Nephron progenitor cell (in vitro differentiated cells): ENCODE results near the gene ZBTB48.

Source experiments
- DNase-seq: peaks from one replicate; pipeline ENCODE4 v3.0.0; 2021
- H3K27ac Mint-ChIP-seq: 2 replicates; pipeline ENCODE4 v1.8.0; 2021; ENCODE audit warnings: mild to moderate bottlenecking, moderate library complexity, mixed read lengths
- H3K27me3 Mint-ChIP-seq: 2 replicates; pipeline ENCODE4 v1.8.0; 2021; ENCODE audit warnings: mild to moderate bottlenecking, low read depth, mixed read lengths; ENCODE audit not compliant: poor library complexity
- H3K36me3 Mint-ChIP-seq: 2 replicates; pipeline ENCODE4 v1.8.0; 2021; ENCODE audit warnings: low read depth, mixed read lengths
- H3K4me1 Mint-ChIP-seq: 2 replicates; pipeline ENCODE4 v1.8.0; 2021; ENCODE audit warnings: mixed read lengths
- H3K4me3 Mint-ChIP-seq: 2 replicates; pipeline ENCODE4 v1.8.0; 2021; ENCODE audit warnings: mild to moderate bottlenecking, moderate library complexity, mixed read lengths
- H3K9me3 Mint-ChIP-seq: 2 replicates; pipeline ENCODE4 v1.8.0; 2021; ENCODE audit warnings: mild to moderate bottlenecking, moderate library complexity, mixed read lengths
- TF ChIP-seq, protein P1 (sequence below): fragments of 200-600 bp; sonication (generic); IDR thresholded peaks from 2 replicates; pipeline ENCODE4 v1.5.0; 2021; ENCODE audit warnings: antibody characterized with exemption

The ZBTB48 gene

DNA sequence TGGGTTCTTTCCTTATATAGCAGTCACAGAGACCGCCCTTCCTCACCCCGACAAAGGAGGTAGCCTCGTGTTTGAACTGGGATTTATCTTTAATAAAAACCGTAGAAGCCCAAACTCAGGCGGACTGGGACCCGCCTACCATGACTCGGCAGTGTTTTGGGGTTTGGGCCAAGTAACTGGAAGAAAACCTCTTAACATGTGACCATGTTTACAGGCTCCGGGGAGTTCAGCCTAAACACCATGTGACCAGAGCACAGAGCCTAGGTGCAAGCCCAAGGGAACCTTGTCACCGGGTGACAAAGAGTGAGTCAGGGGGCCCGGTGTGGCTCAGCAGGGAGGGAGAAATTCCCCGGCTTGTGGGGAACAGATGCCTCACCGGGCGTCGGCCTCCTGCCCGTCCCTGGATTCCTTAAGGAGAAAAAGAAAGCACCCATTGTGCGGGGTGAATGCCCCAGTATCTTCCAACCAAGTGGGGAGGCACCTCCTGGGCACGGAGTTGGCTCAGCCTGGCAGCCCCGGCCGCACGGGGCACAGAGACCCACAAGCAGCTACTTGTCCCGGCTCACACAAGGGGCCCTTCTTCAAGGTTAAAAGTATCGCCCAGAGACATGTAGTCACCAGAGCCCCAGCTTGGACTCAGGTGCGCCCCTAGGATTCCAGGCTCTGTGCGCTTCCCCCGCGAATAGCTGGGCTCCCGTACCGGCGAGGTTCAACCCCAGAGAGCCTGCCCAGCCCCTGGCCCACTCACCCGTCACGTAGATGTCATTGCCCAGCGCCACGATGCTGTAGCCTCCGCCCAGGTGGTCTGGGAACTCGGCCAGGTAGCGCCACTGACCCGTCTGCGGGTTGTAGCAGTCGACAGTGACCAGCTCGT lies 21.5 kb downstream of the ZBTB48 start:
- Mint-ChIP-seq H3K27ac (peak overlapping the region; percentile 11), H3K4me3 (peak overlapping the region; percentile 90), H3K4me1 (peaks cover 71% of the 10 kb centered on the region), H3K27me3 (peaks cover 2% of the 10 kb centered on the region), H3K36me3 (peaks cover 4% of the 10 kb centered on the region), H3K9me3 (no peaks in the 10 kb centered on the region)
- TF ChIP-seq, protein P1, sequence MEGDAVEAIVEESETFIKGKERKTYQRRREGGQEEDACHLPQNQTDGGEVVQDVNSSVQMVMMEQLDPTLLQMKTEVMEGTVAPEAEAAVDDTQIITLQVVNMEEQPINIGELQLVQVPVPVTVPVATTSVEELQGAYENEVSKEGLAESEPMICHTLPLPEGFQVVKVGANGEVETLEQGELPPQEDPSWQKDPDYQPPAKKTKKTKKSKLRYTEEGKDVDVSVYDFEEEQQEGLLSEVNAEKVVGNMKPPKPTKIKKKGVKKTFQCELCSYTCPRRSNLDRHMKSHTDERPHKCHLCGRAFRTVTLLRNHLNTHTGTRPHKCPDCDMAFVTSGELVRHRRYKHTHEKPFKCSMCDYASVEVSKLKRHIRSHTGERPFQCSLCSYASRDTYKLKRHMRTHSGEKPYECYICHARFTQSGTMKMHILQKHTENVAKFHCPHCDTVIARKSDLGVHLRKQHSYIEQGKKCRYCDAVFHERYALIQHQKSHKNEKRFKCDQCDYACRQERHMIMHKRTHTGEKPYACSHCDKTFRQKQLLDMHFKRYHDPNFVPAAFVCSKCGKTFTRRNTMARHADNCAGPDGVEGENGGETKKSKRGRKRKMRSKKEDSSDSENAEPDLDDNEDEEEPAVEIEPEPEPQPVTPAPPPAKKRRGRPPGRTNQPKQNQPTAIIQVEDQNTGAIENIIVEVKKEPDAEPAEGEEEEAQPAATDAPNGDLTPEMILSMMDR, result no peak
- DNase-seq, result peak; percentile 39

DNA sequence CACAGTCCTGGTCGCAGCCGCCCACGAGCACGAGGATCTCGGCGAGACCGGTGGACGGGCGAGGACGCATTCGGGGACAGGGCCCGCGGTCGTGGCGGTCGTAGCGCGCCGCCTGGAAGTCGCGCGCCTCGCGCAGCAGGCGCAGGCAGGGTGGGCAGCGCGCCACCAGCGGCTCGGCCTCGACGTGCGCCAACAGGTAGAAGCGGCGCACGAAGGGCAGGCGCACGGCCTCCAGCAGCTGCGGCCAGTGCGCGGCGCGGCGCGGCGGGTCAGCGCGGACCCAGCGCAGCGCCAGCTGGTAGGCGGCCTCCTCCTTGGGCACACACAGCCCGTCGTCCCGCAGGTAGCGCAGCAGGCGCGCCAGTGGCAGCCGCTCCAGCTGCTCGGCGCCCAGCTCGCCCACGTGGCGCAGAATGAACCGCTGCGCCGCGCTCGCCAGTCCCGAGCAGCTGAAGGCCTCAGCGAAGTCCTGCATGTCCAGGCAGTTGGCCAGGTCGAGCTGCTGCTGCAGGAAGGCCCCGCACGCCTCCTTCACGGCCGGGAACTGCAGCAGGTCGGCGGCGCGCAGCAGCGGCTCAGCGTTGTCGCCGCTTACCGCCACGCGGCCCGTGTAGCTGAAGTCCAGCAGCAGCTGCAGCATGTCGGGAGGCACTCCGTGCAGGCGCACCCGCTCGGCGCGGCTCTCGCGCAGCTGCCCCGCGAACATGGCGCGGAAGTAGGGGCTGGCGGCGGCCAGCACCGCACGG lies 22.3 kb downstream of the ZBTB48 start:
- peaks cover 67% of the 10 kb centered on the region for H3K4me1 Mint-ChIP-seq
- peak overlapping the region; percentile 90 for H3K4me3 Mint-ChIP-seq
- DNase-seq, result peak; percentile 44
- TF ChIP-seq, protein P1, result no peak
- peaks cover 2% of the 10 kb centered on the region for H3K27me3 Mint-ChIP-seq
- H3K36me3 Mint-ChIP-seq, result peaks cover 4% of the 10 kb centered on the region
- H3K9me3 Mint-ChIP-seq, result no peaks in the 10 kb centered on the region
- H3K27ac Mint-ChIP-seq, result no peak overlapping the region

DNA sequence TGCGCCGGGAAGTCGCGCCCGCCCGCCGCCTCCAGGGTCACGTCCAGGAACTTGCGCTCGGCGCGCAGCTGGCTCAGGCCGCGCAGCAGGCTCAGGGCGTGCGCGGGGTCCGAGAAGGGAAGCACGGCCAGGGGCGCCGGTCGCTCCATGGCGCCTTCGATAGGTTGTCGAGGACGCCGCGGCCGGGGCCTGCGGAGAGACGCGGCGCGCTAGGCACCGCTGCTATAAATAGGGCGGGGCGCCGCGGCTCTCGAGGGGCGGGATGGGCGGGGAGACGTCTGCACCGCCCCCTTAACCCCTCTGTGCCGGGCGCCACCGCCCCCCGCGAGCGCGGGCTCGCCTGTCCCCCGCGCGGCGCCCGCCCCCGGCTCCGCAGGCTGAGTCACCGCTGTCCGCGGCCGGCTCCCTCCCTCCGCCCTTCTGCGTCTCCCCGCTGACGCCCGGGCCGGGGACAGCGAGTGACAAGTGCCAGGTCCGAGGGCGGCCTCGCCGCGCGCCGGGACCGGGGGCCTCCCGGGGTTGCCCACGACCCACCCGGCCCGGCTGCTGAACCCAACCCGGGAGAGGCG lies 23.0 kb downstream of the ZBTB48 start, which contains the start of gene KLHL21:
KLHL21 (minus strand) TSS at position 201 of the 569 bp plus-strand sequence; CDS start at position 149, 52 bp downstream.
- Mint-ChIP-seq H3K27ac (peak within 1 kb of the TSS; percentile 96), H3K4me1 (peaks cover 60% of the 10 kb centered on the region)

DNA sequence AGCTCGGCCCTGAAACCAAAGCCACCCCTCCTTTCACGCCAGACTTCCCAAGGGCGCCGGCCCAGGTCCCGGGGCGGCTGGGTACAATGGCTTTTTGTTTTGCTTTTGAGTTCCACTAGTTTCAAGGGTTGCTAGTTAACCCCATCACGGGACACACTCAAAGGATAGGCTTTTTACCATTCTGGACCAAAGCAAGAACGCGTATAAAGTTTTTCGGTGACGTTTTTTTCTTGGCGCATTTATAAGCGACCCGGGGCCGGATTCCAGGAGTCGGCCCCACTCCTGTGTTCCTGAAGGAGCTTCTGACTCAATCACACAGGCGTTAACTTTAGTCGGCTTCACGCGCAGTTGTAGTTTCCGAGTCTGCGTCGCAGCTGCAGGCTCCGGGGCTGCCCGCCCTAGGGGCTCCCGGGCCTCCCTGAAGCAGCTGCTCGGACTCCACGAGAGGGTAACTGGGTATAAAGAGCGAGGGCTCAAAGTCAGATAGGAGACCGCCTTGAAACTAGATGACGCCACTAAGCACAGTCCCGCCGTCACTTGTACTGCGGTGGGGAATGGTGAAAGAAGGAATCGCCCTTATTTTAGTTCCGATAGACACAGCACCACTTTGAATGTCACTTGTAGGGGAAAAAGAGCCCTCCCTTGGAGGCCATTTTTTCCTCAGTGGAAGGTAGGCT lies 23.6 kb downstream of the ZBTB48 start:
- TF ChIP-seq, protein P1, result no peak
- no peaks in the 10 kb centered on the region for H3K9me3 Mint-ChIP-seq
- H3K27ac Mint-ChIP-seq, result peak overlapping the region; percentile 96
- peak overlapping the region; percentile 73 for H3K4me3 Mint-ChIP-seq
- peaks cover 54% of the 10 kb centered on the region for H3K4me1 Mint-ChIP-seq
- peaks cover 2% of the 10 kb centered on the region for H3K27me3 Mint-ChIP-seq
- no peaks in the 10 kb centered on the region for H3K36me3 Mint-ChIP-seq
- DNase-seq, result peak; percentile 48

More for the DNA sequence above, 23.0 kb downstream of the ZBTB48 start, which contains the start of gene KLHL21:
- peak; percentile 83 for DNase-seq
- TF ChIP-seq, protein P1, result no peak
- Mint-ChIP-seq H3K4me3 (peak within 1 kb of the TSS; percentile 90), H3K9me3 (no peaks in the 10 kb centered on the region), H3K27me3 (peaks cover 2% of the 10 kb centered on the region), H3K36me3 (peaks cover 3% of the 10 kb centered on the region)

DNA sequence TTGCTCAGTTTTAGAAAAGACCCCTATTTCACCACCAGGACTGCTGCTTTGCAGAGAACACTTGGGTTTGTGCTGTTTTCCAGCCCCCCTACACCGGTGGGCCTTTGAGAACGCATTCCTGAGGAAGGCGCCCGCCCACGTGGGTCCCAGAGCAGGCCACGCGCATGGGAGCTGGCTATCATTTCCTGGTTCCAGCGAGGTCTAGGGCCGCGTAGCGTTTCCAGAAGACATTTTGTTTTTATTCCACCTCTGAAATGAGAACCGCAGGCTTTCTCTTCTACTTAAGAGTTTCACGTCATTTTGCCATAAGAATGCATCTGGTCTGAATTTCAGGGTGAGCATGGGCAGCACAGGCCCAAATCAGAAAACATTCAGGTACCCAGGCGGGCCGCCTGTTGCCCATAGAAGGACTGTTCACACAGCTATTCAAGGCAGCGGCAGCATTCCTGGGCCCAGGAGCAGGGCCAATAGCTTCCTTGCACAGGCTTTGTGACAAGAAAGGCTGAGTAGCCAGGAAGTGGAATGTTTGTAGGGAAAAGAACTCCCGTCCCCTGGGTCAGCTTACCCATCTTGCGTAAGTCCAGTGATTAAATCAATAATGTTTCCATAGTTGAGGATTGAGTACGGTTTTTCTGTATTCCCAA lies 24.2 kb downstream of the ZBTB48 start:
- peak; percentile 63 for DNase-seq

More for the DNA sequence above, 24.2 kb downstream of the ZBTB48 start:
- Mint-ChIP-seq H3K27ac (peak overlapping the region; percentile 96), H3K4me3 (peak overlapping the region; percentile 73), H3K4me1 (peaks cover 52% of the 10 kb centered on the region), H3K36me3 (no peaks in the 10 kb centered on the region), H3K27me3 (peaks cover 2% of the 10 kb centered on the region), H3K9me3 (no peaks in the 10 kb centered on the region)
- TF ChIP-seq, protein P1, result no peak
